ENCODE data around the gene HUNK. TPM values are rescaled to one million over a fixed set of nuclear protein-coding genes. Genes with fewer than 3 reads are reported as not detected.

Gene HUNK
- total and polyA plus RNA-seq, 2 experiments from 2014 or later: 7.1 to 10.8 TPM

DNA sequence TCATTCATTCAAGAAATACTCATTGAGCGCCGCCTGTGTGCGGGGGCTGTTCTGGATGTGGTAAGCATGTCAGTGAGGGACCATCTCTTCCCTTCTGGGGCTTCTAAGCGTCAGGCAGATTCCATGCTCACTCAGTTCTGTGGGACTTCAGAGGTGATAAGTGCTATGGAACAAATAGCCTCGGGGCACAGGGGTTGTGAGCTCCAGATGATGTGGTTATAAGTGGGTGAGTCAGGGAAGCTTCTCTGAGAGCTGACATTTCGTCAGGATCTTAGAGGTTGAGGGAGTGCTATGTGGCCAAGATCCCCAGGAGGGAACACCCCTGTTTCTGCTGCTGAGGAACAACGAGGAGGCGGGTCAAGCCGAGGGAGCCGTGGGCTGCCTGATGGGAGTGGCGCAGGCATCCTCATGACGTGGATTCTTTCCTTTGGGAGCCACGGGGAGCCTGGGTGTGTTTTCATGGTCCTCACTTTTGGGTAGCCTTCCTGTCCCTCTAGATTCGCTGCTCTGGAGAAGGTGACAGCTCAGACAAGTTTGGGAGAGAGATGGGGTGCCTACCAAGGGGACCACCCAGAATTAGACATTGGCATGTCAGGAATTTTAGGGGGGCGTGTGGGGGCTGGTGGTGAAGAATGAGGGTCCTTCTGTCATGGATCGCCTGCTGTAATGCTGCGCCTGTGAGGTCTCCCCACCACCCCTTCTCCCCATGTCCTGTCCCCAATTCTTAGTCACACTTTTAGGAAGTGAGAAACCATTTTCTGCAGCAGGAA lies 38.5 kb downstream of the HUNK start:
- TF ChIP-seq EZH2 (IDR thresholded peaks at IDR 0.05; ENCODE audit: borderline replicate concordance): no peak
- no peak for TF ChIP-seq CTCF (IDR thresholded peaks at IDR 0.05; ENCODE audit: poor library complexity)
- TF ChIP-seq EZH2phosphoT487 (IDR thresholded peaks at IDR 0.05; ENCODE audit: low read depth, severe bottlenecking, unreplicated experiment): no peak
- H4K20me1 ChIP-seq (ENCODE audit: insufficient read depth, poor library complexity, severe bottlenecking): no peaks in the 10 kb centered on the region
- H3K27ac ChIP-seq: no peak overlapping the region
- H3K9me2 ChIP-seq (replicated peaks; ENCODE audit: insufficient read depth): no peaks in the 10 kb centered on the region
- no peak overlapping the region for H2AFZ ChIP-seq
- no peaks in the 10 kb centered on the region for H3K36me3 ChIP-seq (replicated peaks; ENCODE audit: insufficient read depth, low read depth)
- H3K4me2 ChIP-seq: no peak overlapping the region
- no peak overlapping the region for H3K4me3 ChIP-seq
- H3K9me3 ChIP-seq (ENCODE audit: low read depth): no peaks in the 10 kb centered on the region
- H3K79me2 ChIP-seq: peaks cover 54% of the 10 kb centered on the region
- 71% methylated on average over 17 of the region's 17 CpGs for WGBS (ENCODE audit: low lambda C conversion rate, missing lambda C conversion rate)
- no peaks in the 10 kb centered on the region for H3K27me3 ChIP-seq
- DNase-seq (ENCODE audit: low spot score): peak; percentile 39
- H3K4me1 ChIP-seq (ENCODE audit: insufficient read depth): peaks cover 20% of the 10 kb centered on the region

DNA sequence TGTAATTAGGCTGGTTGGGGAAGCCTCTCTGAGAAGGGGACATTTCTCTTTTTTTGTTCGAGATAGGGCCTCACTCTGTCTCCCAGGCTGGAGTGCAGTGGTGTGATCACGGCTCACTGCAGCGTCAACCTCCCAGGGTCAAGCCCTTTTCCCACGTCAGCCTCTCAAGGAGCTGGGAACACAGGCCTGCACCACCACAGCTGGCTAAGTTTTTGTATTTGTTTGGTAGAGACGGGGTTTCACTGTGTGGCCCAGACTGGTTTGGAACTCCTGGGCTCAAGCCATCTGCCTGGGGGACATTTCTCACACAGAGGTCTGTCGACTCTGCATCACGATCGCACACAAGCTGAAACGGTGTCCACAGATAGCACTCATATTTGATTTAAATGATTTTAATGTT lies 39.7 kb downstream of the HUNK start:
- no peak overlapping the region for H3K27ac ChIP-seq
- H3K4me3 ChIP-seq: no peak overlapping the region
- no peaks in the 10 kb centered on the region for H3K9me3 ChIP-seq (ENCODE audit: low read depth)
- no peaks in the 10 kb centered on the region for H3K27me3 ChIP-seq
- no peaks in the 10 kb centered on the region for H4K20me1 ChIP-seq (ENCODE audit: insufficient read depth, poor library complexity, severe bottlenecking)
- peaks cover 20% of the 10 kb centered on the region for H3K4me1 ChIP-seq (ENCODE audit: insufficient read depth)
- no peak for DNase-seq (ENCODE audit: low spot score)
- no peak overlapping the region for H3K4me2 ChIP-seq
- TF ChIP-seq EZH2phosphoT487 (IDR thresholded peaks at IDR 0.05; ENCODE audit: low read depth, severe bottlenecking, unreplicated experiment) (no peak), EZH2 (IDR thresholded peaks at IDR 0.05; ENCODE audit: borderline replicate concordance) (no peak), CTCF (IDR thresholded peaks at IDR 0.05; ENCODE audit: poor library complexity) (no peak)
- no peaks in the 10 kb centered on the region for H3K36me3 ChIP-seq (replicated peaks; ENCODE audit: insufficient read depth, low read depth)
- WGBS (ENCODE audit: low lambda C conversion rate, missing lambda C conversion rate): 82% methylated on average over 9 of the region's 9 CpGs
- H3K9me2 ChIP-seq (replicated peaks; ENCODE audit: insufficient read depth): no peaks in the 10 kb centered on the region
- H3K79me2 ChIP-seq: peaks cover 52% of the 10 kb centered on the region
- H2AFZ ChIP-seq: no peak overlapping the region

DNA sequence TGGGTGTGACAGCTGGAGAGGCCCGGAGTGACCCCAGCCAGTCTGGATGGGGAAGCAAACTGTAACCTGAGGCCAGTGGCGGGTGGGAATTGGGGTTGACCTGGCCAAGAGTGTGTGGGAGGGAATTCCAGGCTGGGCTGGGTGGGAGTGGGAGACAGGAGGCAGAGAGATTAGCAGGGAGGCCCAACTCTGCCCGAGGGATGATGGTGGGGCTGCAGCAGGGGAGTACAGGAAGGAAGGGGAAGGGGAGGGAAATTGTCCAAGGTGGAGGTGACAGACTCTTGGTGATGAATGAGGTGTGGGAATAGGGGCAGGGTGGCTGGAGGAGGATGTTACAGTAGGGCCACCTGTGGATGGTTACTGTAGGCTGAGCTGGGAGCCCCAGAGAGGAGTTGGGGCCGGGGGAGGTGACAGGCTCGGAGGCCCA lies 40.4 kb downstream of the HUNK start:
- Histone ChIP-seq H3K4me1 (ENCODE audit: insufficient read depth) (peaks cover 17% of the 10 kb centered on the region), H3K9me3 (ENCODE audit: low read depth) (no peaks in the 10 kb centered on the region), H4K20me1 (ENCODE audit: insufficient read depth, poor library complexity, severe bottlenecking) (no peaks in the 10 kb centered on the region), H3K79me2 (peaks cover 52% of the 10 kb centered on the region), H2AFZ (no peak overlapping the region), H3K27ac (no peak overlapping the region), H3K9me2 (replicated peaks; ENCODE audit: insufficient read depth) (no peaks in the 10 kb centered on the region), H3K4me2 (no peak overlapping the region), H3K4me3 (no peak overlapping the region), H3K27me3 (no peaks in the 10 kb centered on the region), H3K36me3 (replicated peaks; ENCODE audit: insufficient read depth, low read depth) (no peaks in the 10 kb centered on the region)
- no peak for TF ChIP-seq EZH2 (IDR thresholded peaks at IDR 0.05; ENCODE audit: borderline replicate concordance)
- DNase-seq (ENCODE audit: low spot score): no peak
- 56% methylated on average over 5 of the region's 5 CpGs for WGBS (ENCODE audit: low lambda C conversion rate, missing lambda C conversion rate)

DNA sequence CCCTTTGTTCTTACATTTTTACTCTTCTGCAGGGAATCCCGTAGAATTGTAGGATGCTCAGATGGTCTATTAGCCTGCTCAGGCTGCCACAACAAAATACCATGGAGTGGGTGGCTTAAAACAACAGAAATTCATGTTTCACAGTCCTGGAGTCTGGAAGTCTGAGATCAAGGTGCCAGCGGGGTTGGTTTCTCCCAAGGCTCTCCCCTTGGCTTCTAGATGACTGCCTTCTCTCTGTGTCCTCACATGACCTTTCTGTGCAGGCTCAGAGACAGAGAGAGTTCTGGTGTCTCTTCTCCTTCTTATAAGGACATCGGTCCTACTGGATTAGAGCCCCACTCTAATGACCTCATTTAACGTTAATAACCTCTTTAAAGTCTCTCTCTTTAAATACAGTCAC lies 41.7 kb downstream of the HUNK start:
- Histone ChIP-seq H3K9me3 (ENCODE audit: low read depth) (no peaks in the 10 kb centered on the region), H3K27ac (no peak overlapping the region)

More for the DNA sequence above, 41.7 kb downstream of the HUNK start:
- no peak overlapping the region for H2AFZ ChIP-seq
- H4K20me1 ChIP-seq (ENCODE audit: insufficient read depth, poor library complexity, severe bottlenecking): no peaks in the 10 kb centered on the region
- TF ChIP-seq CTCF (IDR thresholded peaks at IDR 0.05; ENCODE audit: poor library complexity): no peak
- no peak for TF ChIP-seq EZH2 (IDR thresholded peaks at IDR 0.05; ENCODE audit: borderline replicate concordance)
- no peak for TF ChIP-seq EZH2phosphoT487 (IDR thresholded peaks at IDR 0.05; ENCODE audit: low read depth, severe bottlenecking, unreplicated experiment)
- DNase-seq (ENCODE audit: low spot score): no peak
- 58% methylated on average over 4 of the region's 4 CpGs for WGBS (ENCODE audit: low lambda C conversion rate, missing lambda C conversion rate)
- H3K36me3 ChIP-seq (replicated peaks; ENCODE audit: insufficient read depth, low read depth): no peaks in the 10 kb centered on the region
- H3K27me3 ChIP-seq: no peaks in the 10 kb centered on the region
- H3K4me2 ChIP-seq: no peak overlapping the region
- H3K79me2 ChIP-seq: peaks cover 61% of the 10 kb centered on the region
- H3K4me1 ChIP-seq (ENCODE audit: insufficient read depth): peaks cover 5% of the 10 kb centered on the region
- H3K4me3 ChIP-seq: no peak overlapping the region
- no peaks in the 10 kb centered on the region for H3K9me2 ChIP-seq (replicated peaks; ENCODE audit: insufficient read depth)
